GM18873 (cell line): ENCODE measurements around the gene PALM.
A peak's percentile ranks its signal among the peaks of the same experiment; 100 is the strongest.
"Not testable (repeated sequence)": the region's sequence is repeated elsewhere in the genome, so short reads cannot be mapped to it uniquely, and the experiment has no call there.

ENCODE experiments used
- ATAC-seq: cut with Tn5 transposase; IDR thresholded peaks from one replicate; pipeline ENCODE4 v1.9.1; 2021; ENCODE audit warnings: mild to moderate bottlenecking, moderate library complexity, moderate number of reproducible peaks; ENCODE audit not compliant: unreplicated experiment, low FRiP score

Gene PALM

GRCh38 chr19:678791-679388 is 29.8 kb upstream of the PALM start:
- ATAC-seq: no peak

- peak; percentile 4 for ATAC-seq
Measured at GRCh38 chr19:679418-680286, 29.1 kb upstream of the PALM start.

- peak; percentile 71 for ATAC-seq
Measured at GRCh38 chr19:680287-681028, 28.3 kb upstream of the PALM start.

GRCh38 chr19:681029-682019 is 27.4 kb upstream of the PALM start:
- no peak for ATAC-seq

- no peak for ATAC-seq
Measured at GRCh38 chr19:682678-683320, 25.9 kb upstream of the PALM start.

GRCh38 chr19:685454-685931 is 23.2 kb upstream of the PALM start:
- no peak for ATAC-seq

- ATAC-seq: no peak
Measured at GRCh38 chr19:686589-687297, 22.0 kb upstream of the PALM start.

GRCh38 chr19:687569-688166 is 21.1 kb upstream of the PALM start:
- no peak for ATAC-seq

- ATAC-seq: no peak
Measured at GRCh38 chr19:688214-688613, 20.5 kb upstream of the PALM start.

- ATAC-seq: no peak
Measured at GRCh38 chr19:688992-689391, 19.7 kb upstream of the PALM start.

- no peak for ATAC-seq
Measured at GRCh38 chr19:690203-690602, 18.5 kb upstream of the PALM start.

- no peak for ATAC-seq
Measured at GRCh38 chr19:694481-695351, 14.0 kb upstream of the PALM start.

GRCh38 chr19:695352-695949 is 13.3 kb upstream of the PALM start, which contains the start of gene PRSS57:
Gene PRSS57, minus strand, starts transcription at chr19:695452. Its CDS starts 22 bp downstream, at chr19:695430.
- no peak for ATAC-seq

GRCh38 chr19:698529-698928 is 10.2 kb upstream of the PALM start:
- not testable (repeated sequence) for ATAC-seq

GRCh38 chr19:699885-700284 is 8.8 kb upstream of the PALM start:
- ATAC-seq: not testable (repeated sequence)

- ATAC-seq: not testable (repeated sequence)
Measured at GRCh38 chr19:702847-703246, 5.9 kb upstream of the PALM start.

- ATAC-seq: no peak
Measured at GRCh38 chr19:703329-703650, 5.4 kb upstream of the PALM start.
